ENCODE results near the gene C1QTNF12.

DNA sequence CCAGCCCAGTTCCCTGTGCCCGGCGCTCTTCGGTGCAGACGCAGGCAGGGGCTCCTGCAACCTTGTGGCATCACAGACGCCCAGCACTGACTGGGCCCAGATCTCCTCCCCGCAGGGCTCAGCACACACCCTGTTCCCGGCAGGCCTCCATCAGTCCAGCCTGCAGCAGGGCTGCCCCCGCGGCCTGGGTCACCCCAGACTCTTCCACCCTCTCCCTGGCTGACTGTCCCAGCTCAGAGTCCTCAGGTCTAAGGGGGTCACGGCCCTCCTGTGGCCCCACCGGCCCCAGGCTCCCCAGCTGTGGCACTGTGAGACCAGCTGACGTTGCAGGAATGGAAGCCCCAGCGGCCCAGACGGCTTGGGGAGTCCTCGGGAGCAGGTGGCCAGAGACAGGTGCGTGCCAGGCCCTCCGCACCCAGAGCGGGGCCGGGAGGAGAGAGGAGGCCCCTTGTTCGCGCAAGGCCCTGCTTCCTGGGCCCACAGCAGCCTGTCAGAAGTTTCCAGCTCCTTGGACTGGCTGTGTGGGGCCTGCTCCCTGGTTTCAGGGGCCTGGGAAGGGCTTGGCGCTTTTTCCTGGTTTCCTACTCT is 10.3 kb downstream of the C1QTNF12 start:
- TF ChIP-seq, protein P1, sequence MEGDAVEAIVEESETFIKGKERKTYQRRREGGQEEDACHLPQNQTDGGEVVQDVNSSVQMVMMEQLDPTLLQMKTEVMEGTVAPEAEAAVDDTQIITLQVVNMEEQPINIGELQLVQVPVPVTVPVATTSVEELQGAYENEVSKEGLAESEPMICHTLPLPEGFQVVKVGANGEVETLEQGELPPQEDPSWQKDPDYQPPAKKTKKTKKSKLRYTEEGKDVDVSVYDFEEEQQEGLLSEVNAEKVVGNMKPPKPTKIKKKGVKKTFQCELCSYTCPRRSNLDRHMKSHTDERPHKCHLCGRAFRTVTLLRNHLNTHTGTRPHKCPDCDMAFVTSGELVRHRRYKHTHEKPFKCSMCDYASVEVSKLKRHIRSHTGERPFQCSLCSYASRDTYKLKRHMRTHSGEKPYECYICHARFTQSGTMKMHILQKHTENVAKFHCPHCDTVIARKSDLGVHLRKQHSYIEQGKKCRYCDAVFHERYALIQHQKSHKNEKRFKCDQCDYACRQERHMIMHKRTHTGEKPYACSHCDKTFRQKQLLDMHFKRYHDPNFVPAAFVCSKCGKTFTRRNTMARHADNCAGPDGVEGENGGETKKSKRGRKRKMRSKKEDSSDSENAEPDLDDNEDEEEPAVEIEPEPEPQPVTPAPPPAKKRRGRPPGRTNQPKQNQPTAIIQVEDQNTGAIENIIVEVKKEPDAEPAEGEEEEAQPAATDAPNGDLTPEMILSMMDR (IDR thresholded peaks at IDR 0.05) = no peak
- TF ChIP-seq POLR2A (IDR thresholded peaks at IDR 0.05) = no peak
